GM10248 (cell line): ENCODE measurements around the gene ARHGEF25.

ENCODE experiments used
- CTCF ChIA-PET: fragments of 300-600 bp; sonication (Branson Sonifier 250); formaldehyde crosslinking; extraction: SDS; loops from one replicate; lab custom pipeline; 2021; ENCODE audit warnings: antibody characterized with exemption; lab: Yijun Ruan, JAX
- POLR2A ChIA-PET: fragments of 350-650 bp; sonication (Branson Sonifier 250); formaldehyde crosslinking; extraction: SDS; loops from one replicate; lab custom pipeline; 2020; ENCODE audit warnings: antibody characterized with exemption; lab: Yijun Ruan, JAX
- DNase-seq: peaks from one replicate; pipeline ENCODE4 v3.0.0; 2012; ENCODE audit errors: extremely low spot score
- TF ChIP-seq, protein P1 (sequence below): IDR thresholded peaks from 2 replicates; pipeline ENCODE4 v1.5.1; 2012; ENCODE audit warnings: mild to moderate bottlenecking, low read depth; ENCODE audit errors: extremely low read depth, missing control alignments, control extremely low read depth

Gene ARHGEF25

DNA sequence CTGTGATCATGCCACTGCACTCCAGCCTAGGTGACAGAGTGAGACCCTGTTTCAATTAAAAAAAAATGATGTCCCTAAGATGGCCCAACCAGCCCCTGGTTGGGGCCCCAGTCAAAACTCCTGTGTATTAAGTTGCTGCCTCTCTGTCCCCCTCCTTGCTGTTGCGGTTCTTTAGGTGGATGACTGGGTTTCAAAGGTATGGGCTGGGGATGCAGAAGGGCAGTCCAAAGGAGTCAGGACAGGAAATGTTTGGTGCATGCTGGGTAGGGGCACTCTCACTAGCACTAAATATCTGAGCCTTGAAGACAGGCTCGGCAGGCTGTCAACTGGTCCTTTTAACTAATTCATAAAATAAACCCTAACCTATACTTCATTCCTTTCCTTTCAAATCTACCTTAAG lies 32.2 kb upstream of the ARHGEF25 start:
- ChIA-PET CTCF (interaction anchor here (1.1 to 7.2 kb wide), 3 partner anchors 10 to 43 kb away, joined by 3 to 155 read pairs (median 3); no protein-coding TSS in a partner anchor), POLR2A (no interaction called here)
- TF ChIP-seq, protein P1, sequence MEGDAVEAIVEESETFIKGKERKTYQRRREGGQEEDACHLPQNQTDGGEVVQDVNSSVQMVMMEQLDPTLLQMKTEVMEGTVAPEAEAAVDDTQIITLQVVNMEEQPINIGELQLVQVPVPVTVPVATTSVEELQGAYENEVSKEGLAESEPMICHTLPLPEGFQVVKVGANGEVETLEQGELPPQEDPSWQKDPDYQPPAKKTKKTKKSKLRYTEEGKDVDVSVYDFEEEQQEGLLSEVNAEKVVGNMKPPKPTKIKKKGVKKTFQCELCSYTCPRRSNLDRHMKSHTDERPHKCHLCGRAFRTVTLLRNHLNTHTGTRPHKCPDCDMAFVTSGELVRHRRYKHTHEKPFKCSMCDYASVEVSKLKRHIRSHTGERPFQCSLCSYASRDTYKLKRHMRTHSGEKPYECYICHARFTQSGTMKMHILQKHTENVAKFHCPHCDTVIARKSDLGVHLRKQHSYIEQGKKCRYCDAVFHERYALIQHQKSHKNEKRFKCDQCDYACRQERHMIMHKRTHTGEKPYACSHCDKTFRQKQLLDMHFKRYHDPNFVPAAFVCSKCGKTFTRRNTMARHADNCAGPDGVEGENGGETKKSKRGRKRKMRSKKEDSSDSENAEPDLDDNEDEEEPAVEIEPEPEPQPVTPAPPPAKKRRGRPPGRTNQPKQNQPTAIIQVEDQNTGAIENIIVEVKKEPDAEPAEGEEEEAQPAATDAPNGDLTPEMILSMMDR = no peak
- no peak for DNase-seq

- no peak for DNase-seq
- ChIA-PET CTCF (interaction anchor here (1.1 to 7.5 kb wide), 8 partner anchors 9 to 52 kb away, joined by 3 to 155 read pairs (median 67); partner anchors contain the start of genes ARHGEF25, B4GALNT1, DTX3 and PIP4K2C), POLR2A (interaction anchor here (1.0 kb wide), 1 partner anchor 26 kb away, joined by 3 read pairs; no protein-coding TSS in a partner anchor)
- TF ChIP-seq, protein P1 = no peak
These were observed 31.4 kb upstream of the ARHGEF25 start for GRCh38 chr12:57579677-57580465.

DNA sequence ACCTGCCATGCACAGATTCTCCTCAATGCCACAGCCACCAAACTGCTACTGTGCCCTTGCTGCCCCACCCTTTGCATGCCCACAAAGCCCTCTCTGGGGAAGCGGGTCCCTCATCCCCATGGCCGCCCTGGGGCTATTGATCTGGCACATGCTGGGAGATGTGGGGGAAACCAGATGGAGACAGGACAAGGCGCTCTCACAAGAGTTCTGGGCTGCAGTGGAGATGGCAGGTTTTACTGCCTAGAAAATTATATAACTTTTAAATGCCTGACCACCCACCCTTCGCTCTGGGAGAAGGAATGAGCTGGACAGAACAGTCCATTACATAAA lies 30.8 kb upstream of the ARHGEF25 start:
- no peak for DNase-seq
- ChIA-PET POLR2A (interaction anchor here (1.0 kb wide), 1 partner anchor 26 kb away, joined by 3 read pairs; no protein-coding TSS in a partner anchor), CTCF (interaction anchor here (1.0 to 7.5 kb wide), 8 partner anchors 11 to 122 kb away, joined by 3 to 155 read pairs (median 67); partner anchors contain the start of genes ARHGEF25, B4GALNT1, DTX3 and PIP4K2C)
- TF ChIP-seq, protein P1 = no peak

- ChIA-PET CTCF (interaction anchor here (1.0 to 7.5 kb wide), 15 partner anchors 10 to 325 kb away, joined by 3 to 155 read pairs (median 27); partner anchors contain the start of genes ARHGEF25, B4GALNT1, DTX3 and OS9), POLR2A (no interaction called here)
- TF ChIP-seq, protein P1 = no peak
- no peak for DNase-seq
These were observed 29.4 kb upstream of the ARHGEF25 start for GRCh38 chr12:57581802-57582201.

DNA sequence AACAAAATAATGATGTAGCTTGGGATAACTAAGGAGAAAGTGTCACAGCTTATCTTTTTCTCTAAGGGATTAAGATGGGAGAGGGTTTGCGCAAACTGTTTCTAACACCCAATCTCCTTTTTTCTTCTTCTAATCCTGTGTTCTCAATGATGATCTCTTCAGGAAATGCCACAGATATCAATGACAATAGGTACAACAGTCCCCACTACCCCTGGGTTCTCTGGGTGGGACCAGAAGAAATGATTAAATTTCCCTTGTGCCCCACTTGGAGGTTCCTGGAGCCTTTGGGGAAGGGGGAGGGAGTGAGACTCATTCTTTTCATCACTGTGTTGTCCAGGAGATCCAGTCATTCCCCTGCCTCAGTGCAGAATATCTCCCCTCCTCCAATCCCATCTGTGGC lies 28.8 kb upstream of the ARHGEF25 start:
- ChIA-PET CTCF (interaction anchor here (0.6 to 7.5 kb wide), 25 partner anchors 10 to 325 kb away, joined by 3 to 155 read pairs (median 8); partner anchors contain the start of genes ARHGEF25, B4GALNT1, DTX3 and GLI1), POLR2A (no interaction called here)
- DNase-seq = no peak
- TF ChIP-seq, protein P1 = no peak

GRCh38 chr12:57583008-57583831 lies 28.0 kb upstream of the ARHGEF25 start:
- ChIA-PET POLR2A (interaction anchor here (0.7 kb wide), 1 partner anchor 65 kb away, joined by 5 read pairs; no protein-coding TSS in a partner anchor), CTCF (interaction anchor here (0.6 to 7.5 kb wide), 49 partner anchors 9 to 324 kb away, joined by 3 to 155 read pairs (median 5); partner anchors contain the start of genes ARHGEF25, B4GALNT1, DCTN2 and DTX3)
- TF ChIP-seq, protein P1 = peak; percentile 98
- DNase-seq = peak; percentile 90
